ENCODE results near the gene ZBTB20.

Gene ZBTB20

DNA sequence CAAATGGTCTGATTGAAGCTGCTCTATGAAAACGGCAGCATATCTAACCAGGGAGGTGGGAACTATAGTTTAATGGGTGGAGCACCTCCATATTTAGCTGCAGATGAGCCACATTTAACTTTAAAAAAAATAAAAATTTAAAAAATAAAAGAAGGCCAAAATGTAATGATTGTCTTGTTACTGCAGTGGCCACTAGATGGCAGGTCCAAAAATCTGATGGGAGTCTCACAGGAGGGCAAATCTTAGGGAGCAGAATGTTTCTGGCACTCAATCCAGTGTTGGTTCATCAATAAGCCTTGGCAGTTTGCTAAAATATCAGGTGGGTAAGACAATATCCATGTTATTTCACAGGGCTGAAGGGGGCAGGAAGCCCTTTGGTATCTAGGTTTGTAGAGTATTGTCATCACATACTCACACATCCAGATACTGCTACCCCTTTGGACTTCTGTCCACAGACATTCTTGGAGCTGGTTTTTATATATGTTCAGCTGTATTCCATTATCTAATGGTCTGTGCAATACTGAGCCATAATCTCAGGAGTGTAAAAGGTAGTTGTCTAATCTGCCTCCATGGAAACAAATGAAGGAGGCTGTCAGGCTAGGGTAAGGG lies 619.9 kb downstream of the ZBTB20 start:
- no peak overlapping the region for H3K4me3 ChIP-seq (ENCODE audit: low read length)
- no peak for TF ChIP-seq ZNF274 (IDR thresholded peaks at IDR 0.05; ENCODE audit: low read depth, low read length)

DNA sequence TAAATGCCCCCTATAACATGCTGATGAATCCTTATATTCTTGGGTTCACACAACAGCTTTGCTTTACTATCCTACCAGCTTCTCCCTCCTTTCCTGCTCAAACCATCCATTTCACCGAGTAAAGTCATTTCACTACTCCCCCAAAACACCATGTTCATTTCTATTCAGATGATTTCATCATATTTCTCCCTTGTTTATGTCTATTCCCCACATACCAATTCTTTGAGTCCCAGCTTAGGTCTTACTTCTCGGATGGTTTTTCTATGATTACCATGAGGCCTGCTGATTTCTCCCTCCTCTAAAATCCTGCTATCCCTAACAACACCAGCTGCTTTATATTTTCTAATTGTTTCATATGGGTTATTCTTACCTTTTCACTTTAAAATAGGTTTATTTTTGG lies 621.8 kb downstream of the ZBTB20 start:
- TF ChIP-seq ZNF274 (IDR thresholded peaks at IDR 0.05; ENCODE audit: low read depth, low read length): no peak
- H3K4me3 ChIP-seq (ENCODE audit: low read length): no peak overlapping the region

GRCh38 chr3:114519415-114519814 lies 627.7 kb downstream of the ZBTB20 start:
- no peak for TF ChIP-seq ZNF274 (IDR thresholded peaks at IDR 0.05; ENCODE audit: low read depth, low read length)
- no peak overlapping the region for H3K4me3 ChIP-seq (ENCODE audit: low read length)

DNA sequence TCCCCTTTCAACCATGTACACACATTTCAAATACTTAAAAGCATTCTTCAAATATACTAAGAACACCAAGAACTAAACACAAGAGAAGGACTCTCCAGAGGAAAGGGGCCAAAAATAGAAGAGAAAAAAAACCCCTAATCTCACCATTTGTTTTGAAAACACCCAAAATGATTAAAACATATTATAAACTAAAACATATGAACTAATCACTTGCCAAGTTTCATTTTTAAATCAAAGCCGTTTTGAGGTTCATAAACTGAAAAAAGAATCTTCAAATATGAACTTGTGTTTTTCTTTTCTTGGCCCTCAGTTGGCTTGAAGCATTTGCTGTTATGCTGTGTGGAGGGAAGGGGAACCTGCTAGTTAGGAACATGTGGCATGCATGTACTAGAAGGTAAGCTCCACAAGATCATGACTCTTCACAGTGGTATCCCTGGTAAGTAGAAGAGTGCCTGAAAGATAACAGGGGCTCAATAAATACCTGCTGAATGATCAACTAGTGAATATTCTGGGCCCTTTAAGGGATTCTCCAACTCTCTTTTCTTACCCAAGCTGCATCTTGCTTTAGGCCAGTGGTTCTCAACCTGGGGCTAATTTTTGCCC lies 628.8 kb downstream of the ZBTB20 start:
- TF ChIP-seq ZNF274 (IDR thresholded peaks at IDR 0.05; ENCODE audit: low read depth, low read length): no peak

DNA sequence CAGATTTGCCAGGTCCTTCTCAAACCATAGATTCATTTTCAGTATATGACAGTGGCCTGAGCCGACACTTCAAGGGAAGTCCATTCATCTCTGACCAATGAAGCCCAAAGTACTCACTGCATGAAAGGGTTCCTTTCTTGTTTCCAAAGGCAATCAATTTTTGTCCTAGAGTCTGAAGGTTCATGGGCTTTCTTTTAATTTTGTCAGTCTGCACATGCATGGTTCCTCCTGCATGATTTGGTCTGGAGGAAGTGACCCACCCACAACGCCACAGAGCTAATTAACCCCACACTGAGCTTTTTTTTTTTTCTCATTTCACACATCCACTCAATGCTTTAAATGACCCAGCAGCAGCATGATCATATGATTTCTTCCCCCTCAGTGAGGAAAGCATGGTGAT lies 636.9 kb downstream of the ZBTB20 start:
- H3K4me3 ChIP-seq (ENCODE audit: low read length): no peak overlapping the region
- no peak for TF ChIP-seq ZNF274 (IDR thresholded peaks at IDR 0.05; ENCODE audit: low read depth, low read length)

More for the DNA sequence above, 628.8 kb downstream of the ZBTB20 start:
- H3K4me3 ChIP-seq (ENCODE audit: low read length): no peak overlapping the region

DNA sequence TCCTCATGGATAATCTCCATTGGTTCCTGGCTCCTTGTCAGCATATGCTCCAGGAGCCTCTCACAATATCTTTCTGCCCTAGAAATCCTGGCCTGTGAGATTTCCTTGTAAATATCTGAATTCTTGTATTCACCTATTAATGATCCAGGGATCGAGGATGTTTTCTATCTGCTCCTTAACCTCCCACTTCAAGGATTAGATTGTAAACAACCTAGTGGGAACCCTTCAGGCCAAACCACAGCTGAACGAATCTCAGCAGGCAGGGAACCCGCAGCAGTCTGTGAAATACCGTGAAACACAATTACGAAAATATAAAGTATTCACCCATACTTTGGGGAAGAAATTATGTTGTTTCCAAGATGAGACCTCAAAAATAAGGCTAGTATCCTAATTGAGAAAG lies 637.3 kb downstream of the ZBTB20 start:
- no peak overlapping the region for H3K4me3 ChIP-seq (ENCODE audit: low read length)
- TF ChIP-seq ZNF274 (IDR thresholded peaks at IDR 0.05; ENCODE audit: low read depth, low read length): no peak

- no peak overlapping the region for H3K4me3 ChIP-seq (ENCODE audit: low read length)
- no peak for TF ChIP-seq ZNF274 (IDR thresholded peaks at IDR 0.05; ENCODE audit: low read depth, low read length)
These were observed 638.1 kb downstream of the ZBTB20 start for GRCh38 chr3:114508976-114509375.

- no peak overlapping the region for H3K4me3 ChIP-seq (ENCODE audit: low read length)
- TF ChIP-seq ZNF274 (IDR thresholded peaks at IDR 0.05; ENCODE audit: low read depth, low read length): no peak
These were observed 638.9 kb downstream of the ZBTB20 start for GRCh38 chr3:114508208-114508607.

DNA sequence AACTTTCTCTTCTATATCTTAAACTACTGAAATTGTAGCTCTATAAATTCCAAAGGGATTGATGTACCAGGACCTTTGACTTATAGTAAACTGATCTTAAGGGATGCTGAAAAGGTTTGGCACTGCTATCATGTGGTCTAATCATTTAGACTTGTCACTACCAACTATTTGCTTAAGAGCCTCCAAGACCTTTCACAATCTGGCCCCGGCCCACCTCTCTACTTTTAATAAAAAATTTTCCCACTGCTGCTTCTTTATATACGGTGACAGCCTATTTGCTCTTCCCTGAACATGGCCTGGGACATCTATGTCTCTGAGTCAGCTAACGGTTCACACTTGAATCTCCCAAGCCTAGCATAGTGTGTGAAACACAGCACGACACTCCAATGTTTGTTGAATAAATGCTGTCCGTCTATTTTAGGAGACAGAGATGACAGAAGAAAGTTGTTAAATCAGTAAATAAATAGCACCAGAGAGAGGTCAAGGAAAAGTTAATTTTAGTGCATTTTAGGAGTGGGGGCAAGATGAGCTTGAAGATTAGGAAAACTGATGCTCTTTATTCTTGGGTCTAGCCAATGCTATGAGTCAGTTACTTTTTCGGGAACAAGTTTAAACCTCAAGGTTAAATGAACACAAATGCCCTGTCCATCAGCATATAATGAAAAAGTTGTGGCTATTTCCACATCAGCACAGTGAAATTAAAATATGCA lies 640.3 kb downstream of the ZBTB20 start:
- TF ChIP-seq ZNF274 (IDR thresholded peaks at IDR 0.05; ENCODE audit: low read depth, low read length): no peak
- H3K4me3 ChIP-seq (ENCODE audit: low read length): no peak overlapping the region

- no peak overlapping the region for H3K4me3 ChIP-seq (ENCODE audit: low read length)
- no peak for TF ChIP-seq ZNF274 (IDR thresholded peaks at IDR 0.05; ENCODE audit: low read depth, low read length)
These were observed 642.0 kb downstream of the ZBTB20 start for GRCh38 chr3:114504941-114505628.

GRCh38 chr3:114502204-114502603 lies 644.9 kb downstream of the ZBTB20 start:
- TF ChIP-seq ZNF274 (IDR thresholded peaks at IDR 0.05; ENCODE audit: low read depth, low read length): no peak
- no peak overlapping the region for H3K4me3 ChIP-seq (ENCODE audit: low read length)

DNA sequence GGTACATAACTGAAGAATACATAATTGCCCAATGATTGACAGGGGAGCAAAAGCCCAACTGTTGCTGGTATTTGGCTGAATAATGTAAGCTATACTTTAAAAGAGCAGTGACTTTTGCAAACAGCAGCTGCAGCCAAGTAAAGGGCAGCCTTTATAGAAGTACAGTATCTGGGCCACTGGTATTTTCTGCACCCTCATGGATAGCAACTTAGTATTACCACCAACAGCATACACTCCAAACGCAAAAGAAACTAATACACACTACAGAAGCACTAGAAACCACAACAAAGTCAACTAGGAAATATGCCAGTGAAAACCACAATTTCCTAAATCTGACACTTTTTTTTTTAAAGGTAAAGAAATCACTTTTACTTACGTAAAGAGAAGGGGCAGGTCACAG lies 647.1 kb downstream of the ZBTB20 start:
- no peak for TF ChIP-seq ZNF274 (IDR thresholded peaks at IDR 0.05; ENCODE audit: low read depth, low read length)
- H3K4me3 ChIP-seq (ENCODE audit: low read length): no peak overlapping the region

DNA sequence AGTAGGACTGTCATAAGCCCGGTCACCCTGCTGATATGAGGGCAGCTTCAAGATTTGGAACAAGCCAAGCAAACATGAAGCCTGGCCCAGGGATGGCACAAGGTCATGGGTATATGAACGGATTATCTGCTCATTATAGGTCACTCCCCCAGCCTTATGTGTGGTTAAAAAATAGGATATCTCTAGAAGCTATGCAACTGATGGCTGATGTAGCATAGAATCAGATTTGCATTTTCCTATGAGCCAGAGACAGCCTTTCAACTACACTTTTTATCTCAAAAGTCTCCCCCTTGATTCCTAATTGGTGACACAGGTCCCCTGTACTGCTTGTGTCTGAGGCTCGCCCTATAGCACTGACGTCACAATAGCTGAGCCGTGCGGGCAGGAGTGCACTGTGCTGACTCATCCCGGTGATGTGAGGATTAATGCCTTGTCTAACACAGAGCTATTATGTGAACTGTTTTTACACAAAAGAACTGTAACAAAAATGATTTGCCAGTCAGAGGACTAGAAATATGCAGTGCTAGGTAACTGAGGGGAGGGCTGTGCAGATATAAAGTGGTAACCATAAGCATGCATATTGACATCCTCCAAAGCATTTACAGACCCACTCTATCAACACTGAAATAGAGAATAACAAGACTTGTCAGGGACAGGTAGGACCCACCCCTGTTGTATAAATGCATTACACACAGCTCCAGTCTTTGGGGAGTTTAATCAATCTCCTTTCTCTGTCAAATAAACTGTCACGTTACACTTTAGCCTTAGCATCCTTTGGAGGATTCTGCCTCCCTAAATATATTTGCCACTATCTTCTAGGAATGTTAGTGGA lies 648.3 kb downstream of the ZBTB20 start:
- TF ChIP-seq ZNF274 (IDR thresholded peaks at IDR 0.05; ENCODE audit: low read depth, low read length): no peak
- no peak overlapping the region for H3K4me3 ChIP-seq (ENCODE audit: low read length)

DNA sequence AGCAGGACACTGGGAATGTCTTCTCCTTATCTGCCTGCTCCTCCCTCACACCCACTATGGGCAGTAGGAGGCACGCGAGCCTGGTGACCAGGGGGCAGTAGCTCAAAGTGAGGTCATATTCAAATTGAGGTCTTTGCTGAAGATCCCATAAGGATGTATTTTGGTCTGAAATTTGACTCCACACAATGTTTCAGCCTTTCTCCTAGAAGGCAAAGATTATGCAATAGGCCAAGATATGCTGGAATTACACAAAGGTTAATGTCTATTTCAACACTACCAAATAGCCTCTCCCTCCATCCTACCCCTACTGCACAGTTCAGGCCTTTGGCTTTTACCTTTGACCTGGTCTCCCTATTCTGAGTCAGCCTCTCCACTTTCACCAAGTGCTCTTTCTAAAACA lies 650.2 kb downstream of the ZBTB20 start:
- H3K4me3 ChIP-seq (ENCODE audit: low read length): no peak overlapping the region
- TF ChIP-seq ZNF274 (IDR thresholded peaks at IDR 0.05; ENCODE audit: low read depth, low read length): no peak

Measured in GM08714 (cell line).